IMR-90 (cell line): ENCODE measurements around the gene BMP7. TPM values are rescaled to one million over a fixed set of nuclear protein-coding genes. Genes with fewer than 3 reads are reported as not detected.

ENCODE experiments used
- ATAC-seq: fragments of 200-7000 bp; cut with Tn5 transposase; 2 replicates; pipeline ENCODE4 v1.9.1; 2020; ENCODE audit warnings: low read depth, mild to moderate bottlenecking, moderate library complexity
- BruUV-seq: library from RNA; stranded (reverse); fragments of 400-500 nt; replicated peaks from 2 replicates; lab custom pipeline; 2021; lab: Mats Ljungman, UMichigan
- CTCF ChIA-PET: fragments of 300-600 bp; formaldehyde crosslinking; extraction: SDS; loops from one replicate; lab custom pipeline; 2021; ENCODE audit warnings: antibody characterized with exemption; lab: Yijun Ruan, JAX
- POLR2A ChIA-PET: fragments of 300-600 bp; sonication (Branson Sonifier 250); formaldehyde crosslinking; loops from one replicate; lab custom pipeline; 2022; ENCODE audit warnings: antibody characterized with exemption; ENCODE audit not compliant: unreplicated experiment; lab: Charles Lee
- DNase-seq: peaks from one replicate; pipeline ENCODE4 v3.0.0; 2013
- H2AFZ ChIP-seq: replicated peaks from 2 replicates; pipeline ENCODE3; 2013; ENCODE audit warnings: low read length, mild to moderate bottlenecking; ENCODE audit not compliant: poor library complexity
- H2AK5ac ChIP-seq: 2 replicates; pipeline ENCODE4 v1.6.1; 2013; ENCODE audit warnings: low read depth, low read length, inconsistent platforms
- H2AK9ac ChIP-seq: replicated peaks from 2 replicates; pipeline ENCODE3; 2013; ENCODE audit warnings: mild to moderate bottlenecking, low read depth, low read length, moderate library complexity; ENCODE audit not compliant: poor library complexity
- H2BK120ac ChIP-seq: 2 replicates; pipeline ENCODE4 v1.6.1; 2013; ENCODE audit warnings: low read depth, low read length, inconsistent platforms
- H2BK15ac ChIP-seq: 3 replicates; pipeline ENCODE4 v1.6.1; 2013; ENCODE audit warnings: low read depth, low read length, inconsistent platforms
- H2BK20ac ChIP-seq: 2 replicates; pipeline ENCODE4 v1.6.1; 2013; ENCODE audit warnings: low read depth, mild to moderate bottlenecking, inconsistent platforms, low read length, moderate library complexity
- H2BK5ac ChIP-seq: 2 replicates; pipeline ENCODE4 v1.6.1; 2013; ENCODE audit warnings: mild to moderate bottlenecking, low read depth, low read length, inconsistent platforms; ENCODE audit not compliant: poor library complexity, severe bottlenecking
- H3K14ac ChIP-seq: replicated peaks from 2 replicates; pipeline ENCODE4 v1.6.1; 2013; ENCODE audit warnings: low read depth, low read length, inconsistent platforms
- H3K18ac ChIP-seq: 2 replicates; pipeline ENCODE4 v1.6.1; 2013; ENCODE audit warnings: low read depth, low read length, control low read depth
- H3K23ac ChIP-seq: 2 replicates; pipeline ENCODE4 v1.6.1; 2013; ENCODE audit warnings: low read depth, low read length, inconsistent platforms
- H3K27ac ChIP-seq: 2 replicates; pipeline ENCODE4 v1.5.1; 2013; ENCODE audit warnings: mild to moderate bottlenecking, control low read depth, low read length; ENCODE audit not compliant: insufficient read depth
- H3K27me3 ChIP-seq: 2 replicates; pipeline ENCODE4 v1.6.1; 2013; ENCODE audit warnings: low read length; ENCODE audit not compliant: control insufficient read depth, insufficient read depth
- H3K36me3 ChIP-seq: 2 replicates; pipeline ENCODE4 v1.6.1; 2013; ENCODE audit warnings: low read length, mixed read lengths; ENCODE audit not compliant: control insufficient read depth, insufficient read depth
- H3K4ac ChIP-seq: 2 replicates; pipeline ENCODE4 v1.6.1; 2013; ENCODE audit warnings: low read depth, low read length, inconsistent platforms
- H3K4me1 ChIP-seq: 2 replicates; pipeline ENCODE4 v1.6.1; 2013; ENCODE audit warnings: low read length, mixed read lengths; ENCODE audit not compliant: control insufficient read depth, insufficient read depth
- H3K4me2 ChIP-seq: 2 replicates; pipeline ENCODE4 v1.6.1; 2013; ENCODE audit warnings: low read depth, mild to moderate bottlenecking, control low read depth, low read length, moderate library complexity
- H3K4me3 ChIP-seq: 2 replicates; pipeline ENCODE4 v1.5.1; 2013; ENCODE audit warnings: low read depth, mild to moderate bottlenecking, control low read depth, low read length, moderate library complexity; ENCODE audit not compliant: insufficient read depth
- H3K56ac ChIP-seq: 2 replicates; pipeline ENCODE4 v1.6.1; 2013; ENCODE audit warnings: low read length, inconsistent platforms; ENCODE audit not compliant: insufficient read depth; ENCODE audit errors: extremely low read depth
- H3K79me1 ChIP-seq, 2 experiments: 2 replicates each; pipeline ENCODE4 v1.6.1; 2013; ENCODE audit warnings: low read length in 2 of 2, inconsistent platforms in 1 of 2, low read depth in 1 of 2
- H3K9ac ChIP-seq: 2 replicates; pipeline ENCODE4 v1.6.1; 2013; ENCODE audit warnings: low read depth, low read length, control low read depth
- H3K9me1 ChIP-seq: 2 replicates; pipeline ENCODE4 v1.6.1; 2013; ENCODE audit warnings: low read length, inconsistent platforms; ENCODE audit not compliant: insufficient read depth
- H3K9me3 ChIP-seq: 2 replicates; pipeline ENCODE4 v1.6.1; 2013; ENCODE audit warnings: low read length; ENCODE audit not compliant: control insufficient read depth, insufficient read depth
- H4K20me1 ChIP-seq: 2 replicates; pipeline ENCODE4 v1.6.1; 2013; ENCODE audit warnings: low read length, inconsistent platforms; ENCODE audit not compliant: insufficient read depth
- H4K5ac ChIP-seq: 2 replicates; pipeline ENCODE4 v1.6.1; 2013; ENCODE audit warnings: mild to moderate bottlenecking, low read depth, low read length, control low read depth
- H4K8ac ChIP-seq, 2 experiments: 2 replicates each; pipeline ENCODE4 v1.6.1; 2013; ENCODE audit warnings: low read depth in 2 of 2, low read length in 2 of 2, control low read depth in 1 of 2, inconsistent platforms in 1 of 2
- H4K91ac ChIP-seq: 2 replicates; pipeline ENCODE4 v1.6.1; 2013; ENCODE audit warnings: low read depth, low read length, inconsistent platforms; ENCODE audit not compliant: insufficient read depth
- CEBPB ChIP-seq: IDR thresholded peaks from 2 replicates; pipeline ENCODE4 v1.6.1; 2012; ENCODE audit warnings: low read depth, low read length, improper control_type of control experiment
- CHD1 ChIP-seq: IDR thresholded peaks from 2 replicates; pipeline ENCODE4 v1.6.1; 2012; ENCODE audit warnings: low read depth, low read length, improper control_type of control experiment
- CTCF ChIP-seq: conservative IDR thresholded peaks from 2 replicates; pipeline ENCODE4 v1.5.1; 2012; ENCODE audit warnings: mild to moderate bottlenecking, low read depth, low read length, improper control_type of control experiment
- ELK1 ChIP-seq: fragments of 150-350 bp; IDR thresholded peaks from 2 replicates; pipeline ENCODE4 v1.6.1; 2016; ENCODE audit warnings: low read depth, mild to moderate bottlenecking, low read length, moderate library complexity, borderline replicate concordance
- FOS ChIP-seq: fragments of 150-350 bp; IDR thresholded peaks from 2 replicates; pipeline ENCODE4 v1.6.1; 2016; ENCODE audit warnings: low read depth, low read length
- MAFK ChIP-seq: IDR thresholded peaks from 2 replicates; pipeline ENCODE4 v1.6.1; 2012; ENCODE audit warnings: low read depth, low read length, improper control_type of control experiment
- MAZ ChIP-seq: IDR thresholded peaks from 2 replicates; pipeline ENCODE4 v1.6.1; 2012; ENCODE audit warnings: low read depth, mild to moderate bottlenecking, low read length, improper control_type of control experiment, moderate library complexity, borderline replicate concordance
- MXI1 ChIP-seq: IDR thresholded peaks from 2 replicates; pipeline ENCODE4 v1.6.1; 2012; ENCODE audit warnings: low read depth, mild to moderate bottlenecking, low read length, moderate library complexity, borderline replicate concordance
- NFE2L2 ChIP-seq: fragments of 150-350 bp; IDR thresholded peaks from 2 replicates; pipeline ENCODE4 v1.6.1; 2016; ENCODE audit warnings: low read depth, mild to moderate bottlenecking, low read length
- POLR2A ChIP-seq: IDR thresholded peaks from 2 replicates; pipeline ENCODE4 v1.6.1; 2012; ENCODE audit warnings: mild to moderate bottlenecking, low read depth, low read length
- RAD21 ChIP-seq: IDR thresholded peaks from 2 replicates; pipeline ENCODE4 v1.6.1; 2012; ENCODE audit warnings: low read length, improper control_type of control experiment
- RFX5 ChIP-seq: IDR thresholded peaks from 2 replicates; pipeline ENCODE4 v1.8.0; 2012; ENCODE audit warnings: low read depth, mild to moderate bottlenecking, low read length, moderate library complexity
- SMC3 ChIP-seq: fragments of 150-350 bp; IDR thresholded peaks from 2 replicates; pipeline ENCODE4 v1.6.1; 2016; ENCODE audit warnings: low read depth, mild to moderate bottlenecking, antibody characterized with exemption, low read length, moderate library complexity
- WGBS, 2 experiments: methylation state at CpG; one replicate each; pipeline versions ENCODE4 v1.1.5 to v1.1.7; 2013; ENCODE audit warnings: missing lambda C conversion rate in 2 of 2; ENCODE audit not compliant: insufficient read length in 1 of 2; ENCODE audit errors: extremely low coverage in 2 of 2; 5-methylcytosine and 5-hydroxymethylcytosine counted together
- dilution Hi-C: fragments of 300-500 bp; cut with HindIII; formaldehyde crosslinking; loops from one replicate; pipeline ENCODE4 v1.14.3; 2018; ENCODE audit warnings: low sequenced_read_pairs; ENCODE audit not compliant: unreplicated experiment
- in situ Hi-C: fragments of 300-500 bp; cut with MboI; formaldehyde crosslinking; loops from 3 replicates; pipeline ENCODE4 v1.14.3; 2019; ENCODE audit warnings: low sequenced_read_pairs, inconsistent platforms, mixed read lengths
- intact Hi-C: fragments of 100-400 bp; cut with micrococcal nuclease; formaldehyde crosslinking; loops from 2 replicates; pipeline ENCODE4 v1.10.0; 2022
- polyA plus RNA-seq, 3 experiments: library from polyadenylated mRNA; depleted of rRNA; stranded (reverse); fragments of >200 nt; gene quantifications; 2 replicates each; pipeline ENCODE4 v1.2.3, GENCODE V29; 2012; ENCODE audit warnings: low replicate concordance in 1 of 3
- total RNA-seq: library from RNA; depleted of rRNA; stranded (reverse); fragments of >200 nt; gene quantifications from 2 replicates; pipeline ENCODE4 v1.2.3, GENCODE V29; 2012
- TF ChIP-seq, protein P1 (sequence below): fragments of 150-350 bp; IDR thresholded peaks from 2 replicates; pipeline ENCODE4 v1.6.1; 2017; ENCODE audit warnings: mild to moderate bottlenecking, antibody characterized with exemption, low read length, low read depth

The BMP7 gene
- total and polyA plus RNA-seq, 2 of the 4 experiments (the other 2 are of a cell fraction): not detected

- Histone ChIP-seq H2AFZ (no peak overlapping the region), H3K4ac (no peak overlapping the region), H2AK9ac (no peak overlapping the region), H3K56ac (no peak overlapping the region), H3K23ac (no peak overlapping the region), H3K4me1 (no peaks in the 10 kb centered on the region), H3K9me1 (no peaks in the 10 kb centered on the region), H3K79me1 (no peaks in the 10 kb centered on the region), H4K8ac (no peak overlapping the region), H4K91ac (no peak overlapping the region), H3K9me3 (peaks cover 7% of the 10 kb centered on the region; the same call in 1 of the 2 replicates), H2BK20ac (no peak overlapping the region), H4K20me1 (no peaks in the 10 kb centered on the region), H2BK120ac (no peak overlapping the region), H4K5ac (no peak overlapping the region), H3K14ac (no peak overlapping the region), H2AK5ac (no peak overlapping the region), H3K4me2 (no peak overlapping the region), H2BK15ac (no peak overlapping the region), H2BK5ac (no peak overlapping the region), H3K4me3 (no peak overlapping the region), H3K27me3 (no peaks in the 10 kb centered on the region), H3K18ac (no peak overlapping the region), H3K36me3 (no peaks in the 10 kb centered on the region), H3K27ac (no peak overlapping the region), H3K9ac (no peak overlapping the region)
- BruUV-seq: no TSS peak
- CTCF ChIA-PET: no interaction called here
- intact Hi-C loops: no loop called here
- dilution Hi-C loops: no loop called here
- in situ Hi-C loops: no loop called here
- no peak for ATAC-seq
- POLR2A ChIA-PET: no interaction called here
- no peak for DNase-seq
- 7% methylated on average over 3 of the region's 19 CpGs; no CpG with 5 or more reads in 1 of the 2 experiments for WGBS, 2 experiments
- no peak for TF ChIP-seq ELK1
- no peak for TF ChIP-seq SMC3
- TF ChIP-seq CEBPB: no peak
- TF ChIP-seq, protein P1, sequence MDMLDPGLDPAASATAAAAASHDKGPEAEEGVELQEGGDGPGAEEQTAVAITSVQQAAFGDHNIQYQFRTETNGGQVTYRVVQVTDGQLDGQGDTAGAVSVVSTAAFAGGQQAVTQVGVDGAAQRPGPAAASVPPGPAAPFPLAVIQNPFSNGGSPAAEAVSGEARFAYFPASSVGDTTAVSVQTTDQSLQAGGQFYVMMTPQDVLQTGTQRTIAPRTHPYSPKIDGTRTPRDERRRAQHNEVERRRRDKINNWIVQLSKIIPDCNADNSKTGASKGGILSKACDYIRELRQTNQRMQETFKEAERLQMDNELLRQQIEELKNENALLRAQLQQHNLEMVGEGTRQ: no peak
- TF ChIP-seq FOS: no peak
- no peak for TF ChIP-seq MXI1
- TF ChIP-seq CHD1: no peak
- TF ChIP-seq POLR2A: no peak
- no peak for TF ChIP-seq RFX5
- no peak for TF ChIP-seq MAZ
- no peak for TF ChIP-seq NFE2L2
- TF ChIP-seq RAD21: no peak
- TF ChIP-seq MAFK: no peak
- no peak for TF ChIP-seq CTCF
Measured at GRCh38 chr20:57224641-57225138, 41.8 kb downstream of the BMP7 start.
